ENCODE data around the gene FKBP1A. TPM values are rescaled to one million over a fixed set of nuclear protein-coding genes. Genes with fewer than 3 reads are reported as not detected.

The FKBP1A gene
- total RNA-seq, 4 donors from 2014 or later, result 204 to 275 (median 241) TPM

DNA sequence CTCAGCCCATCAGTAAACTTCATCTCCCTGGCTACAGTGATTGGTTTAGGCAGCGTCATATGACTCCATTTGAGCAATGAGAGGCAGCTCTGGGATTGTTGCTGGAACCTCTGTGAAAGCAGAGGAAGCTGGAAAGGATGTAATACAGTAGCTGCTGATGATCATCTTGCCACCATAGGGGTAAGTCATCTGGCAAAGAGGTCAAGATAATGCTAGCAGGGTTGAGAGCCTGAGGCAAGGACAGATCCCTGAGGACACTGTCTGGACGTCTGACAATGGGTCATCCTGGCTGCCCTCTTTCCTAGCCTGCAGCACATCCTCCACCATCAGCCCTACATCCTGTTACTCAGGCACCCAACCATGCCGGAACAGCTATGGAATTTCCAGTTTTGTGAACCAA is 25.5 kb upstream of the FKBP1A start:
- ATAC-seq (ENCODE audit: low FRiP score) (no peak), DNase-seq (ENCODE audit: low spot score) (no peak)
- TF ChIP-seq, protein P1, sequence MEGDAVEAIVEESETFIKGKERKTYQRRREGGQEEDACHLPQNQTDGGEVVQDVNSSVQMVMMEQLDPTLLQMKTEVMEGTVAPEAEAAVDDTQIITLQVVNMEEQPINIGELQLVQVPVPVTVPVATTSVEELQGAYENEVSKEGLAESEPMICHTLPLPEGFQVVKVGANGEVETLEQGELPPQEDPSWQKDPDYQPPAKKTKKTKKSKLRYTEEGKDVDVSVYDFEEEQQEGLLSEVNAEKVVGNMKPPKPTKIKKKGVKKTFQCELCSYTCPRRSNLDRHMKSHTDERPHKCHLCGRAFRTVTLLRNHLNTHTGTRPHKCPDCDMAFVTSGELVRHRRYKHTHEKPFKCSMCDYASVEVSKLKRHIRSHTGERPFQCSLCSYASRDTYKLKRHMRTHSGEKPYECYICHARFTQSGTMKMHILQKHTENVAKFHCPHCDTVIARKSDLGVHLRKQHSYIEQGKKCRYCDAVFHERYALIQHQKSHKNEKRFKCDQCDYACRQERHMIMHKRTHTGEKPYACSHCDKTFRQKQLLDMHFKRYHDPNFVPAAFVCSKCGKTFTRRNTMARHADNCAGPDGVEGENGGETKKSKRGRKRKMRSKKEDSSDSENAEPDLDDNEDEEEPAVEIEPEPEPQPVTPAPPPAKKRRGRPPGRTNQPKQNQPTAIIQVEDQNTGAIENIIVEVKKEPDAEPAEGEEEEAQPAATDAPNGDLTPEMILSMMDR (IDR thresholded peaks at IDR 0.05), result no peak

DNA sequence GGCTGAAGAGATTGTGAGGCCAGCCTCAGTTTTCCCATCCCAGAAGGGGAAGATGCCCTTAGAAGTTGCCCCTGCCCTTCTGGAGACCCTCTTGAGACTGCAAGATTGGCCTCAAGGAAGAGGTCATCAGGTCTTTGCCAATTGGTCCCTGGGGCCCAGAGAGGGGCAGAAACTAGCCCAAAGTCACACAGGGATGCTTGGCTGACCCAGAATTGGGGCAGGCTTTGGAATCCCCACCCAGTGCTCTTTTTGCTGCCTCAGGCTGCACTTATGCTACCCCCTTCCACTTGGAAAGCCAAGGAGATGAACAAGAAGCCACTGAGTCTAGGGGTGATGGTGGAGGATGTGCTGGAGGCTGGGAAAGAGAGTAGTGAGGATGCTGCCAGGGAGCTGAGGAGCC is 24.9 kb upstream of the FKBP1A start:
- TF ChIP-seq, protein P1 (IDR thresholded peaks at IDR 0.05), result no peak
- ATAC-seq (ENCODE audit: low FRiP score) (no peak), DNase-seq (ENCODE audit: low spot score) (no peak)

DNA sequence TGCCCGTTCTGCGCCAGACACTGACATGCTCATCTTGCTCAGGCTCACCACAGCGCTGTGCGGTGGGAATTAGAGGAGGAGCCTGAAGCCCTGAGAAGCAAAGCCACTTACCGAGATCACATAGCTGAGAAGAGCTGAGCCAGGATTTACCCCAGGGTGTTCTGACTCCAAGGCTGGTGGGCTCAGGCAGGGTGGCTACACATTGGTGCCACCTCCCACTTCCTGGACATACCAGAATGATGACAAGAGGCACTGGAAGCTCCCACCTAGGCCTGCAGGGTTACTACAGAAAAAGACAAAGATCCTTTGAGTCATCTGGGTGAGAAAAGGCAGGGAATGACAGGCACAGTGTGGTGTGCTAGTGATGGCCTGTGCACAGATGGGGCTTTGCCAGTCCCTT is 24.4 kb upstream of the FKBP1A start:
- ATAC-seq (ENCODE audit: low FRiP score) (no peak), DNase-seq (ENCODE audit: low spot score) (no peak)
- TF ChIP-seq, protein P1 (IDR thresholded peaks at IDR 0.05), result no peak

DNA sequence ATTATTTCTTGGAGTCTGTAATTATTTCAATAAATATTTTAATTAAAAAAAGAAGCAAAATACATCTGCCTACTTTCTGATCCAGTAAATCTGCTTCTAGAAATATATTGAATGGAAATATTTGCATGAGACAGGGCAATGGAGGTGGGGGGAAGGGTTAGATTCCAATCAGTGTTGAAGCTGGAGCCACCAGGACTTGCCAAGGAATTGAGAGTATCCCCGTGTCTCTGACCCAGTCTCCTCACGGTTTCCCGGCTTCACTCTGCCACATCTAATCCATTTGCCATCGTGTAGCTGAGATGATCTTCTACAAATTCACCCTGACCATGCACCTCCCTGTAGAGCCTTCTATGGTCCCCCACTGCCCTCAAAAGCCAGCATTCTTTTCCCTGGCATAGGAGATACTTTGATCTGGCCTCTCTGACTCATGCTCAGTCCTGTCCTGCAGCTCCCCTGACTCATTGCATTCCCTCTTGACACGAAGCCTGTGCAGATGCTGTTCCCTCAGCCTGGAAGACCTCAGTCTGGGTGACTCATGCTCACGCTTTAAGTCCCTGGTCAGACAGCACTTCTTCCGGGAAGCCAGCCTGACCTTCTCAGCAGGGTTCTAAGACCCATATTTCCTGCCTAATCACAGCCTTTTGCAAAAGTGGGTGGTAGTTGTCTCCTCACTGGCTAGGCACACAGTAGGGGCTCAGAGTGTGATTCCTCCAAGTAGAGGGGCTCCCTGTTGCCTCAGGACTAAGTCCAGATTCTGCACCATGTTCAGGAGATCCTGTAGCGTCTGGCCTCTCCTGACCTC is 23.0 kb upstream of the FKBP1A start:
- TF ChIP-seq, protein P1 (IDR thresholded peaks at IDR 0.05), result no peak
- ATAC-seq (ENCODE audit: low FRiP score), result no peak
- no peak for DNase-seq (ENCODE audit: low spot score)

DNA sequence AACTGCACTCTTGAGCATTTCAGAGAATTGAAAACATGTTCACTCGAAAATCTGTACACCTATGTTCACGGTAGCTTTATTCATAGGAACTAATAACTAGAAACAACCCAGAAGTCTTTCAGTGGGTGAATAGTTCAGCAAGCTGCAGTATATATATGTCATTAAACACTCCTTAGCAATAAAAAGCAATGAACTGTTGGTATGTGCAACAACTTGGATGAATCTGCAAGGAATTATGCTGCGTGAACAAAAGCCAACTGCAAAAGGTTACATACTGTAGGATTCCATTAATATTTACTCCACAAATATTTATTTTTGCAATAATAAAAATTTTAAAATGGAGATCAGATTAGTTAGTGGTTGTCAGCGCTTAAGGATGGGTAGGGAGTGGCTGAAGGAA is 22.1 kb upstream of the FKBP1A start:
- ATAC-seq (ENCODE audit: low FRiP score) (no peak), DNase-seq (ENCODE audit: low spot score) (no peak)
- TF ChIP-seq, protein P1 (IDR thresholded peaks at IDR 0.05), result no peak

DNA sequence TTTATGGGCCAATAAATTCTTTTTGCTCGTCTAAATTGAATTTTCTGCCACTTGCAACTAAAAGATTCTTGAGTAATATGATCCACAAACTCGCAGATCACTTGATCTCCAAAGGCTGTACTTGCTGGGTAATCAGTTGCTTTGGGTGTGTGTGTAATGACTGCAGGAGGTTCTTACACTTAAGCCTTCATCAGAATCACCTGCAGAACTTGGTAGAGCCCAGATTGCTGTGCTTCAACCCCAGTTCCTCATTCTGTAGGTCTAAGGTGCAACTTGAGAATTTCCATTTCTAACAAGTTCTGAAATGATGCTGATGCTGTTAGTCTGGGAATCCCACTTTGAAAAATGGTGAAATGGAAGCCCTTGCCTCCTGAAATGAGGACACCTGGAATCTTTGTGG is 12.9 kb upstream of the FKBP1A start:
- no peak for DNase-seq (ENCODE audit: low spot score)
- no peak for ATAC-seq (ENCODE audit: low FRiP score)
- TF ChIP-seq, protein P1 (IDR thresholded peaks at IDR 0.05), result no peak

DNA sequence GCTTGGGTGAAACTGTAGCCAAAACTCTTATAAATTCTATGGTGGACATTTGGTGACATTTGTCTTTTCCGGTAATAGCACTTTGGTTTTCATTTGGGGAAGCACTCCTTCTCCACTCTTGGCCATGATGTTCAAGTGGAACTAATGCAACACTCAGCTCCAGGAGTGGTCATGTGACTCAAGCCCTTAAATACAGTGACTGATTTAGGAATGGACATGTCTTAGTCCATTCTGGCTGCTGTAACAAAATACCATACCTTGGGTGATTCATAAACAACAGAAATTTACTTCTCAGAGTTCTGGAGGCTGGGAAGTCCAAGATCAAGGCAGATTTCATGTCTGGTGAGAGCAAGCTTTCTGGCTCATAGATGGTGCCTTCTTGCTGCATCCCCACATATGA is 10.8 kb upstream of the FKBP1A start:
- ATAC-seq (ENCODE audit: low FRiP score) (no peak), DNase-seq (ENCODE audit: low spot score) (no peak)
- TF ChIP-seq, protein P1 (IDR thresholded peaks at IDR 0.05), result no peak

All from omental fat pad (tissue), 4 donors.